HepG2 (cell line): ENCODE results near the gene ABCC2. TPM values are rescaled to one million over a fixed set of nuclear protein-coding genes. Genes with fewer than 3 reads are reported as not detected.

ENCODE experiments used
- ATAC-seq: fragments of 200-7000 bp; cut with Tn5 transposase; 3 replicates; pipeline ENCODE4 v1.9.1; 2020; ENCODE audit warnings: mild to moderate bottlenecking, moderate library complexity
- BruUV-seq: library from RNA; stranded (reverse); fragments of 400-500 nt; replicated peaks from 2 replicates; lab custom pipeline; 2021; lab: Mats Ljungman, UMichigan
- CTCF ChIA-PET: fragments of 300-600 bp; formaldehyde crosslinking; extraction: SDS; loops from one replicate; lab custom pipeline; 2021; ENCODE audit warnings: low total read pairs, inconsistent platforms, low intra/inter-chr PET ratio; lab: Yijun Ruan, JAX
- POLR2A ChIA-PET: fragments of 350-600 bp; sonication (Branson Sonifier 250); formaldehyde crosslinking; loops from one replicate; lab custom pipeline; 2020; ENCODE audit warnings: antibody characterized with exemption, inconsistent platforms; lab: Yijun Ruan, JAX
- DNase-seq: peaks from one replicate; pipeline ENCODE4 v3.0.0-alpha.2; 2015; ENCODE audit warnings: low spot score
- FAIRE-seq: peaks from 3 replicates; lab custom pipeline; 2011; peaks lifted over from hg19 to GRCh38; lab: Jason Lieb, UNC
- H2AFZ ChIP-seq: one replicate; pipeline ENCODE4 v1.6.1; 2011; ENCODE audit warnings: low read length, inconsistent platforms
- H3K27ac ChIP-seq: fragments of 300-600 bp; 3 replicates; pipeline ENCODE4 v1.8.0; 2011; ENCODE audit warnings: mixed run types, mild to moderate bottlenecking, mixed read lengths, low read length, inconsistent platforms; ENCODE audit not compliant: insufficient read depth; ENCODE audit errors: extremely low read length
- H3K27me3 ChIP-seq, 2 experiments: fragments of 200-600 bp in 1 of 2; 2 replicates in 1 of 2; 3 replicates in 1 of 2; pipeline versions ENCODE4 v1.6.0 to v1.8.0; 2011; ENCODE audit warnings: low read length in 2 of 2, mild to moderate bottlenecking in 2 of 2, moderate library complexity in 2 of 2, inconsistent platforms in 1 of 2; ENCODE audit not compliant: insufficient read depth in 2 of 2, control insufficient read depth in 1 of 2
- H3K36me3 ChIP-seq, 2 experiments: fragments of 200-600 bp in 1 of 2; replicated peaks in 1 of 2; 2 replicates in 1 of 2; 3 replicates in 1 of 2; pipeline versions ENCODE4 v1.5.1 to v1.8.0; 2011; ENCODE audit warnings: low read length in 2 of 2, inconsistent platforms in 1 of 2; ENCODE audit not compliant: insufficient read depth in 2 of 2, control insufficient read depth in 1 of 2
- H3K4me1 ChIP-seq: 2 replicates; pipeline ENCODE4 v1.5.1; 2012; ENCODE audit warnings: low read length, inconsistent platforms; ENCODE audit not compliant: insufficient read depth
- H3K4me2 ChIP-seq: 2 replicates; pipeline ENCODE4 v1.6.0; 2011; ENCODE audit warnings: low read depth, low read length, inconsistent platforms
- H3K4me3 ChIP-seq, 3 experiments: fragments of 200-600 bp in 1 of 3; sonication (generic), shearing (Covaris generic) in 1 of 3; replicated peaks in 1 of 3; 2 replicates each; pipeline ENCODE4 v1.5.1; 2011 to 2016; ENCODE audit warnings: low read length in 3 of 3, inconsistent platforms in 2 of 3, low read depth in 2 of 3, mild to moderate bottlenecking in 2 of 3, control low read depth in 1 of 3, mixed read lengths in 1 of 3; ENCODE audit not compliant: insufficient read depth in 1 of 3
- H3K79me2 ChIP-seq: one replicate; pipeline ENCODE4 v1.6.1; 2011; ENCODE audit warnings: low read length, inconsistent platforms; ENCODE audit not compliant: insufficient read depth
- H3K9ac ChIP-seq: 2 replicates; pipeline ENCODE4 v1.6.0; 2011; ENCODE audit warnings: mild to moderate bottlenecking, low read depth, low read length, inconsistent platforms; ENCODE audit not compliant: insufficient read depth
- H3K9me3 ChIP-seq: 2 replicates; pipeline ENCODE4 v1.5.1; 2012; ENCODE audit warnings: mild to moderate bottlenecking, low read length
- H4K20me1 ChIP-seq: 2 replicates; pipeline ENCODE4 v1.6.0; 2011; ENCODE audit warnings: inconsistent platforms, mild to moderate bottlenecking, low read length, moderate library complexity; ENCODE audit not compliant: insufficient read depth
- ATAD3A ChIP-seq: sonication (generic); formaldehyde crosslinking; IDR thresholded peaks from 2 replicates; pipeline ENCODE4 v1.4.0; 2020; ENCODE audit warnings: missing genetic modification reagents
- DNMT3B ChIP-seq: conservative IDR thresholded peaks from 2 replicates; pipeline ENCODE4 v1.6.1; 2016; ENCODE audit warnings: missing biosample characterization, control low read depth
- FOXO1 ChIP-seq: sonication (generic); formaldehyde crosslinking; IDR thresholded peaks from 2 replicates; pipeline ENCODE4 v1.4.0; 2020; ENCODE audit warnings: missing genetic modification reagents
- GATA4 ChIP-seq: sonication (generic); IDR thresholded peaks from 2 replicates; pipeline ENCODE4 v1.6.1; 2016; ENCODE audit warnings: antibody characterized with exemption, low read depth, borderline replicate concordance
- HCFC1 ChIP-seq: fragments of 150-350 bp; IDR thresholded peaks from 2 replicates; pipeline ENCODE4 v1.6.1; 2014; ENCODE audit warnings: low read depth, low read length
- NBN ChIP-seq: fragments of 450-650 bp; conservative IDR thresholded peaks from 2 replicates; pipeline ENCODE4 v1.6.1; 2017
- ONECUT2 ChIP-seq: sonication (generic); formaldehyde crosslinking; IDR thresholded peaks from 2 replicates; pipeline ENCODE4 v1.4.0; 2020; ENCODE audit warnings: missing genetic modification reagents
- PHF20 ChIP-seq: sonication (generic); formaldehyde crosslinking; IDR thresholded peaks from 2 replicates; pipeline ENCODE4 v1.5.0; 2020; ENCODE audit warnings: mild to moderate bottlenecking, missing genetic modification reagents
- PLRG1 ChIP-seq: fragments of 450-650 bp; conservative IDR thresholded peaks from 2 replicates; pipeline ENCODE4 v1.6.1; 2016
- POGZ ChIP-seq: sonication (generic); formaldehyde crosslinking; IDR thresholded peaks from 2 replicates; pipeline ENCODE4 v1.4.0; 2020; ENCODE audit warnings: mild to moderate bottlenecking, missing genetic modification reagents
- ZNF256 ChIP-seq: sonication (generic); formaldehyde crosslinking; conservative IDR thresholded peaks from 2 replicates; pipeline ENCODE4 v1.4.0; 2020; ENCODE audit warnings: missing genetic modification reagents
- ZNF446 ChIP-seq: sonication (generic); formaldehyde crosslinking; IDR thresholded peaks from 2 replicates; pipeline ENCODE4 v1.5.0; 2020; ENCODE audit warnings: mild to moderate bottlenecking, missing genetic modification reagents
- ZNF484 ChIP-seq: sonication (generic); formaldehyde crosslinking; IDR thresholded peaks from 2 replicates; pipeline ENCODE4 v1.5.1; 2020; ENCODE audit warnings: mild to moderate bottlenecking, low read depth, missing genetic modification reagents, borderline replicate concordance
- ZNF678 ChIP-seq: sonication (generic); formaldehyde crosslinking; IDR thresholded peaks from 2 replicates; pipeline ENCODE4 v1.4.0; 2020; ENCODE audit warnings: mild to moderate bottlenecking, missing genetic modification reagents
- ZSCAN25 ChIP-seq: sonication (generic); formaldehyde crosslinking; IDR thresholded peaks from 2 replicates; pipeline ENCODE4 v1.8.0; 2022; ENCODE audit warnings: mild to moderate bottlenecking, missing genetic modification reagents
- WGBS: methylation state at CpG from one replicate; pipeline ENCODE4 v1.1.6; 2017; ENCODE audit warnings: low lambda C conversion rate; 5-methylcytosine and 5-hydroxymethylcytosine counted together
- in situ Hi-C: cut with HindIII; loops from 2 replicates; pipeline ENCODE4 v1.10.0; 2017; ENCODE audit warnings: low pct_unique_long_range_greater_than_20kb; ENCODE audit not compliant: extremely low pct_ligation_motif_present
- intact Hi-C: fragments of 100-400 bp; cut with micrococcal nuclease; formaldehyde crosslinking; loops from one replicate; pipeline ENCODE4 v1.10.0; 2022; ENCODE audit not compliant: unreplicated experiment
- polyA plus RNA-seq, 8 experiments: library from polyadenylated mRNA; depleted of rRNA in 3 of 8; stranded (reverse) in 7 of 8; unstranded in 1 of 8; fragments of >200 nt; fragmentation: Illumina TruSeq in 4 of 8; extraction: Trizol in 4 of 8; gene quantifications; 2 replicates each; pipeline versions ENCODE4 v1.2.1 to v1.2.3, GENCODE V29; 2011 to 2016; ENCODE audit warnings: low read depth in 4 of 8, missing spikeins in 1 of 8, mixed read lengths in 1 of 8; ENCODE audit not compliant: insufficient read depth in 1 of 8
- total RNA-seq, 5 experiments: library from RNA; depleted of rRNA; stranded (reverse); fragments of >200 nt; fragmentation: Illumina TruSeq; extraction: Trizol; gene quantifications; 2 replicates each; pipeline ENCODE4 v1.2.3, GENCODE V29; 2016; ENCODE audit warnings: low read depth in 1 of 5
- TF ChIP-seq, protein P1 (sequence below): sonication (generic); formaldehyde crosslinking; IDR thresholded peaks from 2 replicates; pipeline ENCODE4 v1.8.1; 2023; ENCODE audit warnings: mild to moderate bottlenecking, moderate library complexity, missing genetic modification reagents

ABCC2 gene
- total and polyA plus RNA-seq, 2 of the 13 experiments (the other 11 are each of a cell fraction or from before 2014, with no cell fraction given): 181 to 497 TPM

GRCh38 chr10:99880080-99880835, 97.8 kb downstream of the ABCC2 start (continued):
- TF ChIP-seq ZSCAN25 (CRISPR knock-in tag): no peak
- no peak for TF ChIP-seq ONECUT2 (CRISPR knock-in tag)

DNA sequence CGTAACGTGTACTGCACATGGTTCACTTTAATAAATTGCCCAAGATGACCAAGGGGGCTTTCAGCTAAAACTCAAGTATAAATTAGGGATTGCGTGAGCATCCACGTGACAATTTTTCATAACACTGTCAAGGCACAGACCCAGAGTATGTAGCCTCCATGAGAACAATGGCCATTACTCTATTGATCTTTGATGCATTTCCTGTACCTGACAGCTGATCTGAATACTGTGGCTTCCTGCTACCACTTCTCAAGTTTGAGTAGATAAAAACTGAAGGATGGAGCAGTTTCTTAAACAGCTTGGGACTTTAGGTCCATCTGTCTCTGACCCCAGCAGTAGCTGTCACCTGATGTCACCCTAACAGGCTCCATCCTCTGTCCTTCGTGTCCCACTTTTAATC, 98.9 kb downstream of the ABCC2 start:
- no peak for FAIRE-seq
- Histone ChIP-seq H3K9ac (no peak overlapping the region), H2AFZ (no peak overlapping the region), H4K20me1 (no peaks in the 10 kb centered on the region), H3K4me3 (no peak overlapping the region), H3K4me2 (no peak overlapping the region), H3K4me1 (no peaks in the 10 kb centered on the region), H3K27me3 (no peaks in the 10 kb centered on the region), H3K79me2 (no peaks in the 10 kb centered on the region), H3K36me3 (peaks cover 27 to 86% of the 10 kb centered on the region in 2 experiments; a peak in 4 of 5 replicates), H3K9me3 (no peaks in the 10 kb centered on the region), H3K27ac (no peak overlapping the region)
- DNase-seq: no peak
- WGBS: 100% methylated on average over 5 of the region's 5 CpGs
- in situ Hi-C loops: no loop called here
- POLR2A ChIA-PET: no interaction called here
- ATAC-seq: no peak
- BruUV-seq: no TSS peak
- TF ChIP-seq ATAD3A: no peak
- no peak for TF ChIP-seq HCFC1
- TF ChIP-seq NBN: no peak
- TF ChIP-seq ZNF484 (CRISPR knock-in tag): no peak
- no peak for TF ChIP-seq PHF20 (CRISPR knock-in tag)
- TF ChIP-seq ZNF678: no peak
- no peak for TF ChIP-seq GATA4
- TF ChIP-seq DNMT3B (CRISPR knock-in tag): no peak
- no peak for TF ChIP-seq ZNF446 (CRISPR knock-in tag)
- no peak for TF ChIP-seq PLRG1
- TF ChIP-seq, protein P1, sequence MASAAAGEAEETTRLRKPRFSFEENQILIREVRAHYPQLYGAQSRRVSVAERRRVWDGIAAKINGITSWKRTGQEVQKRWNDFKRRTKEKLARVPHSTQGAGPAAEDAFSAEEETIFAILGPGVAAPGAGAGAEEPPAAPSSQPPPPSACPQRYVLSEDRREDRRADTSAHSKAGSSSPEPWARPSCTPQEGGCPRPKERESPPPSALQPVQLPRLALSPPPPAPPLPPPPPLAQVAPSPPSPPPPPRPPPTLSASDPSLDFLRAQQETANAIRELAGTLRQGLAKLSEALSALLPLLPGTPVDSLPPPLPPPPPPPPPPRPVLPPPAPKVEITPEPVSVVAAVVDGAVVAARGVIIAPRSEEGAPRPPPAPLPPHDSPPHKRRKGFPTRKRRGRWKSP (CRISPR knock-in tag): no peak
- no peak for TF ChIP-seq POGZ (CRISPR knock-in tag)
- TF ChIP-seq ZNF256: no peak
- no peak for TF ChIP-seq FOXO1 (CRISPR knock-in tag)
- CTCF ChIA-PET: no interaction called here
- intact Hi-C loops: no loop called here
